ENCODE results near the gene PSMA6.
A peak's percentile ranks its signal among the peaks of the same experiment; 100 is the strongest.
"Not testable (repeated sequence)": the region's sequence is repeated elsewhere in the genome, so short reads cannot be mapped to it uniquely, and the experiment has no call there.

PSMA6 gene

DNA sequence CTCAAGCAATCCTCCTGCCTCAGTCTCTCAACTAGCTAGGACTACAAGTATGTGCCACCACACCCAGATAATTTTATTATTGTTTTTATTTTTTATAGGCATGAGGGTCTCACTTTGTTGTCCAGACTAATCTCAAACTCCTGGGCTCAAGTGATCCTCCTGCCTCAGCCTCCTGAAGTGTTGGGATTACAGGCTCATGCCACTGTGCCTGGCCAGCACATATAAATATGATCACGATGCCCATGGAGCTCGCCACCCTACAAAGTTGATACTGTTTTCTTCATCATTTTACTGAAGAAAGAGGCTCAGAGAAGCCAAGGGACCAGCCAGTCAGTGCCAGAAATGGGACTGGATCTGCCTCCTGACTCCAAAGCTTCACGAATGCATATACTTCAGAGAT lies 59.3 kb downstream of the PSMA6 start:
- TF ChIP-seq PAX5 (IDR thresholded peaks at IDR 0.05; ENCODE audit: insufficient read depth, low read length, severe bottlenecking) (no peak), POU2F2 (IDR thresholded peaks at IDR 0.05; ENCODE audit: low read depth, low read length) (no peak), POLR2A (IDR thresholded peaks at IDR 0.05; ENCODE audit: low read depth, low read length) (no peak), POLR2AphosphoS5 (IDR thresholded peaks at IDR 0.05; ENCODE audit: low read depth, low read length) (no peak), SPI1 (IDR thresholded peaks at IDR 0.05; ENCODE audit: low read depth, low read length) (no peak), TAF1 (IDR thresholded peaks at IDR 0.05; ENCODE audit: low read depth, low read length) (no peak)
- DNase-seq (ENCODE audit: insufficient read length, low spot score) (no peak), FAIRE-seq (no peak)

GRCh38 chr14:35351897-35352273 lies 59.7 kb downstream of the PSMA6 start:
- TF ChIP-seq PAX5 (IDR thresholded peaks at IDR 0.05; ENCODE audit: insufficient read depth, low read length, severe bottlenecking), result no peak
- TF ChIP-seq POU2F2 (IDR thresholded peaks at IDR 0.05; ENCODE audit: low read depth, low read length), result no peak
- no peak for TF ChIP-seq TAF1 (IDR thresholded peaks at IDR 0.05; ENCODE audit: low read depth, low read length)
- TF ChIP-seq SPI1 (IDR thresholded peaks at IDR 0.05; ENCODE audit: low read depth, low read length), result no peak
- no peak for TF ChIP-seq POLR2AphosphoS5 (IDR thresholded peaks at IDR 0.05; ENCODE audit: low read depth, low read length)
- no peak for TF ChIP-seq POLR2A (IDR thresholded peaks at IDR 0.05; ENCODE audit: low read depth, low read length)
- DNase-seq (ENCODE audit: insufficient read length, low spot score), result no peak
- FAIRE-seq, result no peak

DNA sequence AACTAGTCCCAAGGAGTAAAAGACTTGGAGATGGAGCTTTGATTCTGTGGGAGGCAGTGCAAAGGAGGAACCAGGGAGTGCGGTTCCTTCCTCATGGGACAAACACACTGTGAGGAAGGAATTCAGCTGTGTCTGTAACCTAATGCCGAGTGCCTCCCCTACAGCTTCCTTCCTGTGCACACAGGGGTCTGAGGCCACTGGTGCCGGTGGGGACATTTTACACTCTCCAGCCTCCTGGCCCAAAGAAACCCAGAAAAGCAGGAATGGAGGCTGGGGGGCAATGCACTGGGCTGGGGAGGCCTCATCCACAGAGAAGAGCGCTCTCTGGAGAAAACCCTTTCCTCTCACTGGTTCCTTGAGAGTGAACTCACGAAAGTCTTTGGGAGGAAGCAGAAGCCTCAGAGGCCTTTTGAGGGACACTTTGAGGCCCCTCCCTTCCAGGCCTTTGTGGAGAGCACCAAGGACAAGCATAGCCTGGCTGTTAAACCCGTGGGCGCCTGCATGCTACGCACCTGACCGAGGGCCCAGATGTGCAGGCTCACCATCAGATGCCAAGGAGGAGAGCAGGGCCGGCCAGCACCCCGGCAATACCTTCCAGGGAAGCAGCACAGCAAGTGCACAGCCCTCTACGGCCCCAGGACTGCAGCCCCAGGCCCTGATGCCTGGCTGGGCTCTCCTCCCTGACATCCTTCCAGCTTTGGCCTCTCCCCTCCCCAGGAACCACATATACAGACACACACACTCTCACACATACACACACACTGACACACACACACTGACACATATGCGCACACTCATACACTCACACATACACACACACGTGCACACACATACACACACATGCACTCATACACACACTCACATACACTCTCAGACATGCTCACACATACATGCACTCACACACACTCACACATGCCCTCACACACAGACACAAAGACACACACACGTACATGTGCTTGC lies 60.4 kb downstream of the PSMA6 start:
- DNase-seq (ENCODE audit: insufficient read length, low spot score) (no peak), FAIRE-seq (peak; percentile 90)
- TF ChIP-seq PAX5 (IDR thresholded peaks at IDR 0.05; ENCODE audit: insufficient read depth, low read length, severe bottlenecking), result no peak
- TF ChIP-seq TAF1 (IDR thresholded peaks at IDR 0.05; ENCODE audit: low read depth, low read length), result no peak

GRCh38 chr14:35353409-35354172 lies 61.4 kb downstream of the PSMA6 start:
- FAIRE-seq (no peak), DNase-seq (ENCODE audit: insufficient read length, low spot score) (no peak)
- TF ChIP-seq PAX5 (IDR thresholded peaks at IDR 0.05; ENCODE audit: insufficient read depth, low read length, severe bottlenecking) (no peak), POLR2AphosphoS5 (IDR thresholded peaks at IDR 0.05; ENCODE audit: low read depth, low read length) (no peak), POU2F2 (IDR thresholded peaks at IDR 0.05; ENCODE audit: low read depth, low read length) (no peak), TAF1 (IDR thresholded peaks at IDR 0.05; ENCODE audit: low read depth, low read length) (no peak), SPI1 (IDR thresholded peaks at IDR 0.05; ENCODE audit: low read depth, low read length) (no peak), POLR2A (IDR thresholded peaks at IDR 0.05; ENCODE audit: low read depth, low read length) (no peak)

GRCh38 chr14:35355235-35355634 lies 63.1 kb downstream of the PSMA6 start:
- FAIRE-seq; DNase-seq (ENCODE audit: insufficient read length, low spot score): not testable (repeated sequence)

DNA sequence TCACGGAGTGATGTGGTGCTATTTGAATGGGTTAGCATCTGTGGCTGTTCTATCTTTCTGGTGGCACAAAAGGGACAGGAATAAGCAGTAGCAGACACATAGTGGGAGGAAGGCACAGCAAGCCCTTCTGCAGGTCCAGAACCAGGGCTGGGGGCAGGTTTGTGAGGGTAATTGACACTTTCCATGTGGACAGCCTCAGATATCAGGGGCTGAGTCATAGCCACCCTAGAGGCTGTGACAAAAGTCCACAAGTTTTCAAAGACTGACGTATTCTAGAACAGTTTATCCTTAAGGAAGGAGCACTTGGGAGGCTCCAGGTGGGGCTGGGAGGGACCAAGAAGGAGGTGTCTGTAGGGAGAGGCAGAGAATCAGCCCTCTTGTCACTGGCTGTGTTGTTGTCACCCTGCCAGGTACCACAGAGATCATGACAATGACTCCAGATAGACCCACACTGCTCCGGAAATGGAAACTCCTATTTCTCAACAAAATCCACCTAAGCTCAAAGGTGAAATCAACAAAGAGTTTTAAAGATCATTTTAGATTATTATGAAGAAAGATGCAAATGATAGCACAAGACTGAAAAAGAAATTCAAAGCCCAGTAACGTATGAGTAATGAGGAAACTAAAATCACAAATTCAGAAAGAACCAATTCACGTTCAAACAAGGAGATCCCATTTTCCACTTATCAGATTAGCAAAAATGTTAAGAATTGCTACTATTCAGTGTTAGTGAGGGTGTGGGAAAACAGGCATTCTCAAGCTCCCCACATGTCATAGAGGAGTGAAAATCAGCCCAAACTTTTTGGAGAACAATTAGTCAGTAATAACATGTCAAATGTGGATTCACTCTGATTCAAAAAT lies 64.0 kb downstream of the PSMA6 start:
- TF ChIP-seq POLR2A (IDR thresholded peaks at IDR 0.05; ENCODE audit: low read depth, low read length), result no peak
- no peak for TF ChIP-seq TAF1 (IDR thresholded peaks at IDR 0.05; ENCODE audit: low read depth, low read length)
- TF ChIP-seq PAX5 (IDR thresholded peaks at IDR 0.05; ENCODE audit: insufficient read depth, low read length, severe bottlenecking), result no peak
- TF ChIP-seq POU2F2 (IDR thresholded peaks at IDR 0.05; ENCODE audit: low read depth, low read length), result no peak
- TF ChIP-seq SPI1 (IDR thresholded peaks at IDR 0.05; ENCODE audit: low read depth, low read length), result no peak
- no peak for TF ChIP-seq POLR2AphosphoS5 (IDR thresholded peaks at IDR 0.05; ENCODE audit: low read depth, low read length)
- FAIRE-seq, result no peak
- no peak for DNase-seq (ENCODE audit: insufficient read length, low spot score)

GRCh38 chr14:35359655-35360054 lies 67.5 kb downstream of the PSMA6 start:
- not testable (repeated sequence) for DNase-seq (ENCODE audit: insufficient read length, low spot score); FAIRE-seq

DNA sequence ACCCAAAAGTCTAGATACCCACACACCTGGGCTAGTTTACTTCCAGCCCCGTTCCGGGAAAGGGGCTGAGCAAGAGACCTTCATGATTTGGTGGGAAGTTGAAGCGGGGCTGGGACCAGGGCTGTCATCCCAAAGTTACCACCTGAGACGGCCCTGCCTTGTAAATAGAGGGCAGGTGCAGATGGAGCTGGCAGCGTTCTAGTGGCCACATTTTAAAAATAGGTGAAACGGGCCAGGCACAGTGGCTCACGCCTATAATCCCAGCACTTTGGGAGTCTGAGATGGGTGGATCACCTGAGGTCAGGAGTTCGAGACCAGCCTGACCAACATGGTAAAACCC lies 68.9 kb downstream of the PSMA6 start:
- FAIRE-seq (no peak), DNase-seq (ENCODE audit: insufficient read length, low spot score) (no peak)
- TF ChIP-seq TAF1 (IDR thresholded peaks at IDR 0.05; ENCODE audit: low read depth, low read length) (no peak), PAX5 (IDR thresholded peaks at IDR 0.05; ENCODE audit: insufficient read depth, low read length, severe bottlenecking) (no peak), SPI1 (IDR thresholded peaks at IDR 0.05; ENCODE audit: low read depth, low read length) (no peak), POU2F2 (IDR thresholded peaks at IDR 0.05; ENCODE audit: low read depth, low read length) (no peak), POLR2AphosphoS5 (IDR thresholded peaks at IDR 0.05; ENCODE audit: low read depth, low read length) (no peak), POLR2A (IDR thresholded peaks at IDR 0.05; ENCODE audit: low read depth, low read length) (no peak)

GRCh38 chr14:35362450-35362849 lies 70.3 kb downstream of the PSMA6 start:
- no peak for DNase-seq (ENCODE audit: insufficient read length, low spot score)
- TF ChIP-seq PAX5 (IDR thresholded peaks at IDR 0.05; ENCODE audit: insufficient read depth, low read length, severe bottlenecking) (no peak), POLR2AphosphoS5 (IDR thresholded peaks at IDR 0.05; ENCODE audit: low read depth, low read length) (no peak), POLR2A (IDR thresholded peaks at IDR 0.05; ENCODE audit: low read depth, low read length) (no peak), TAF1 (IDR thresholded peaks at IDR 0.05; ENCODE audit: low read depth, low read length) (no peak), POU2F2 (IDR thresholded peaks at IDR 0.05; ENCODE audit: low read depth, low read length) (no peak), SPI1 (IDR thresholded peaks at IDR 0.05; ENCODE audit: low read depth, low read length) (no peak)
- FAIRE-seq, result no peak
